HG02763 (cell line): ENCODE measurements around the gene HDGFL2.

Source experiments
- ATAC-seq: cut with Tn5 transposase; IDR thresholded peaks from one replicate; pipeline ENCODE4 v1.9.1; 2021; ENCODE audit warnings: mild to moderate bottlenecking, moderate library complexity; ENCODE audit not compliant: unreplicated experiment

The HDGFL2 gene

DNA sequence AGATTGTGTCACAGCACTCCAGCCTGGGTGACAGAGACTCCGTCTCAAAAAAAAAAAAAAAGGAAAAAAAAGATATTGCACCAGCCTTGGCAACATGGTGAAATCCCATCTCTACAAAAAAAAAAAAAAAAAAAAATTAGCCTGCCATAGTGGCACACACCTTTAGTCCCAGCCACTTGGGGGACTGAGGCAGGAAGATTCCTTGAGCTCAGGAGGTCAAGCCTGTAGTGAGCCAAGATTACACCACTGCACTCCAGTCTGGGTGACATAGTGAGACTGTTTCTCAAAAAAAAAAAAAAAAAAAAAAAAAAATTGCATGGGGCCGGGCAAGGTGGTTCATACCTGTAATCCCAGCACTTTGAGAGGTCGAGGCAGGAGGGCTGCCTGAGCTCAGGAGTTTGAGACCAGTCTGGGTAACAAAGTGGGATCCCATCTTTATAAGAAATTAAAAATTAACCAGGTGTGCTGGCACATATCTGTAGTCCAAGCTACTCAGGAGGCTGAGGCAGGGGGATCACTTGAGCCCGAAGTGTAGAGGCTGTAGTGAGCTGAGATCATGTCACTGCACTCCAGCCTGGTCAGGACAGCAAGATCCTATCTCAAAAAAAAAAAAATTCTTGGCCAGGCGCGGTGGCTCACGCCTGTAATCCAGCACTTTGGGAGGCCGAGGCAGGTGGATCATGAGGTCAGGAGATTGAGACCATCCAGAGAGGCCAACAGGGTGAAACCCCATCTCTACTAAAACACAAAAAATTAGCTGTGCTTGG lies 7.1 kb upstream of the HDGFL2 start:
- ATAC-seq, result no peak

DNA sequence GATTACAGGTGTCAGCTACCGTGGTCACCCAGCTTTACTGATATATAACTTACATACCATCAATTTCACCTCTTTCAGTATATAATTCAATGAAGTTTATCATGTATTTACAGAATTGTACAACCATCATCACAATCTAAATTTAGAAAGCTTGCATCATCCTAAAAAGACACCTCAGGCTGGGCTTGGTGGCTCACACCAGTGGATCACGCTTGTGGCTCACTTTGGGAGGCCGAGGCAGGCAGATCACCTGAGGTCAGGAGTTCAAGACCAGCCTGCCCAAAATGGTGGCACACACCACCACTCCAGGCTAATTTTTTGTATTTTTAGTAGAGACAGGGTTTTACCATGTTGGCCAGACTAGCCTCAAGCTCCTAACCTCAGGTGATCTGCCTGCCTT lies 4.3 kb upstream of the HDGFL2 start:
- no peak for ATAC-seq

DNA sequence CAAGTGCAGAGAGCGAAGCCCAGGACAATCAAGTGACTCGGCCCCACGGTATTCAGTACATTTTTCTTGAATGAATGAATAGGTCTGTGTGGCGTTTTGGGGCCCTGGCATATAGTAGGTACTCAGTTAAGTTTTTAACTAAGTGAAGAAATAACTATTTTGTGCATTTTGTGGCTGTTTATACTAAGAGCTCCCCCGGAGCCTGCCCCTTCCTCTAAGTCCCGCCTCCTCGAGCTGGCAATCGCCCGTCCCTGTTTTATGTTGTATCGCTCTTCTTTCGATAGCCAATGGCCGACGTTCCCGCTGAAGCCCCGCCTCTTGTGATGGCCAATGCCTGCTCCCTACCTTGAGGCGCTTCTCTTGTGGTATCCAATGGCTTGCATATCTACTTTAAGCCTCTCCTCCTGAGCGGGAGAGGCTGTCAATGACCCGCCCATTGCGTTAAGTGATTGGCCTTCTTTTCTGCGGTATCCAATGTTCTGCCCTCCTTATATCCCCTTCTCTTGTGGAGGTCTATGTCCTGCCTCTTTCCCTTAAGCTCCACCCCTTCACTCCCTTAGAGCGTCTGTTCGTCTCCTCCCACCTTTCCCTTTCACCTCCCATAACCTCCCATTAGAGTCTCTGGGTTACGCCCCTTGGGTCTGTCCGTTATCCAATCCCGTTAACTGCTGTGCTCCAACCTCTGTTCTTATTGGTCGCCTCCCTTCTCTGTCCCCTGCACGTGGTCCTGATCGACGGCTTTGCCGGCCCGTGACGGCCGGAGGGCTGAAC lies 509 bp upstream of the HDGFL2 start:
- ATAC-seq, result peak; percentile 86

DNA sequence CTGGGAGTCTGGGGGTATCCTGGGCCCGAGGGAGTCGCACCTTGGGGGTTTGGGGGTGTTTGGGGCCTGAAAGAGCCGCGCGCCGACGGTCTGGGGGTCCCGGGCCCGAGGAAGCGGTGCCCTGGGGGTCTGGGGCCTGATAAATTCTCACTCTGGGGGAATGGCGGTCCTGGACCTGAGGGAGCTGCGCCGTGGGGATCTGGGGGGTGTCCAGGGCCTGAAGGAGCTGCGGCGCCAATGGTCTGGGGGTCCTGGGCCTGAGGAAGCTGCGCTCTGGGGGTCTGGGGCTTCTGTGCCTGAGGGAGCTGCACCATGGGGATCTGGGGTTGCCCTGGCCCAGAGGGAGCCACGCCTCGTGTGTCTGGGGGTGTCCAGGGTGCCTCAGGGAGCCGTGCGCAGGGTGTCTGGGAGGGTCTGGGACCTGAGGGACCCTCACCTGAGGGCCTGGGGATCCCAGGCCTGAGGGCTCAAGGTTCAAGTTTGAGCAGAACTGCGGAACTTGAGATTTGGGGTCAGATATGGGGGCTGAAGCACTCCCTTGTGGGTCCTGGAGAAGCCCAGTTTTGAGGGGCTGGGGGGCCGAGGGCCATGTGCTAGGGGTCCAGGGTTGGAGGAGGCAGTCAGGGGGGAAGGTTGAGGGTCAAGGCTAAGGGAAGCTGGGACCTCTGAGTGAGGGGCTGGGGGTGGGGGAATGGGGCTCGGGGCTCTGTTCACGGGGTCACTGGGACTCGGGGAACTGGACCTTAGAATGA lies 1.1 kb downstream of the HDGFL2 start:
- no peak for ATAC-seq

DNA sequence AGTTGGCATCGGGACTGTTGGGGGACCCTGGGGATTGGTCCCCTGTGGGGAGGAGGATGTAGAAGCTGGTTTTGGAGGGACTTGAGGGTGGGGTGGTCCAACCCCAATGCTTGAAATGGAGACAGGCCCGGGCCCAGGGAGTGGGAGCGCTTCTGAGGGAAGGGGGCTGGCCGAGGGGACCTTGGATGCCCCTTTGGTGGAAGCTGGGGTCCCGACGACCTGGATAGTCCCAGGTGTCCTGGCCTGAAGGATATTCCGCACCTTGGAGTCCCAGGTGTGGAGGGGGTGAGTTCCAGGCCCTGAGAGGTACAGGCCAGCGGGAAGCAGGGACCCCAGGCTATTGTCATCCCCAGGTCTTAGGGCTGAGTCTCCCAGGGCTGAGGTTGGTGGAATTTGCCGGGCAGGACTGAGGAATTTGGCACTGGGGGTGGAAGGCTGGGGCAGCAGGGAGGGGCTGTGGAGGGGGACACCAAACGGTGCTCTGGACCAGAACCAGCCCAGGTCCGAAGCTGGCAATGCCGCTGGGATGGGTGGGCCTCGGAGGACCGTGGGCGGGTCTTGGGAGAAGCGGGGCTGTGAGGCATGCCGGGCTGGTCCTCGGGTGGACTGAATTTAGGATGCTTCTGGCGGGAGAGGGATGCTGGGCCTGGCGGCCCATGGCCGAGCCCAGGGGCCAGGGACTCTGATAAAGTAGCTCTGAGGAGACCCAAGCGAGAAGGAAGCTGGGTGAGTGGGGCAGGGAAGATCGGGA lies 1.8 kb downstream of the HDGFL2 start:
- ATAC-seq, result no peak

DNA sequence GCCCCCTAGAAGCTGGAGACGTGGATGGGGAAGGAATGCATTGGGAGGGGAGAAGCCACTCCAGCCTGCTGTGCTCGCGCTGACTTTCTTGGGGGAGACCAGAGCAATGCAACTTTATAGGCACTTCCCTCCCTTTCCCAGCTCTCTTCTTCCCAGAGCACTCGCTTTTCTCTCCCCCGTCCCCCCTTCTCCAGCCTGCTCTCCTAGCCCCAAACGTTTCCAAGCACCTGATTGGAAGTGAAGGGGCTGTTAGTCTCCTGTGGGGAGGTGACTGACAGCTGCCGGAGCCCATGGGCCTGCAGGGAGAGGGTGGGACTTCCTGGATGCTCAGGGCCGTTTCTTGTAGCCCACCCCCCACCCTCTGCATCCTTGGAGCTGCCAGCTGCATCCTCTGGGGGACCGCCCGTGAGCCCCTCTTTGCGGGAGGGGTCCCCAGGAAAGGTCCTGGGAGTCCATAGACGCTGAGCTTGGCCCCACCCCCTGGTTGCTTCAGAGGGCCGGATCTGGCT lies 2.5 kb downstream of the HDGFL2 start:
- no peak for ATAC-seq

DNA sequence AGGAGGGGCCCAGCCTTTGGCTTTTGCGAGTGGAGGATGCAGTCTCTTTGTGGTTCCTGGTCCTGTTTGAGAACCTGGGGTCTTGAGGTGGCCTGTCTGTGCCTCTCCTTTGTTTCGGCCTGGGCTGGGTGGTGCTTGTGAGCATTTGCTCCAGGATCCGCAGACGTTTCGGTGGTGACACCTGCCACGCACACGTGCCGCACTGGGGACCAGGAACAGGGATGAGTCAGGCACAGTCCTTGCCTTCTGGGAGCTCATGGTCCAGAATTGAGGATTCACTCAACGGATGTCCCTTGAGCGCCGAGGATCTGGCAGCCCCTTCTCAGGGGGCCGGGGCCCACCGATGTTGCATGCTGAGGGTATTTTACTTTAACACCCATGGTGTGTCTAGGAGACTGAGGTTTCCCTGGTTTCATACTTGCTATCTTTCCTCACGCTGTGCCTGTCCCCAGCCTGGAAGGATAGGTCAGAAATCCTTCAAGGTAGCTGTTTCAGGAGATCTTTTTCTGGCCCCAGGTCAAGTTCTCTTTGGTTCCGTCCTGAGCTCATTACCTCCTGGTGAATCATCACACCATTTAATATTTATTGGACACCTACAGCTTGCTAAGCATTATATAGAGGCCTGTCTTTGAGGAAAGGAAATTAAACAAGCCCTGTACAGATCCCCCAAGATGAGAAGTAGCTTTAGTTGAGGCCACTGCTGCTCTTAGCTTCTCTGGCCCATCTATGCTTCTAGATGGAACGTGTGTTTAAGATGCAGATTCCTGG lies 5.1 kb downstream of the HDGFL2 start:
- ATAC-seq, result no peak

DNA sequence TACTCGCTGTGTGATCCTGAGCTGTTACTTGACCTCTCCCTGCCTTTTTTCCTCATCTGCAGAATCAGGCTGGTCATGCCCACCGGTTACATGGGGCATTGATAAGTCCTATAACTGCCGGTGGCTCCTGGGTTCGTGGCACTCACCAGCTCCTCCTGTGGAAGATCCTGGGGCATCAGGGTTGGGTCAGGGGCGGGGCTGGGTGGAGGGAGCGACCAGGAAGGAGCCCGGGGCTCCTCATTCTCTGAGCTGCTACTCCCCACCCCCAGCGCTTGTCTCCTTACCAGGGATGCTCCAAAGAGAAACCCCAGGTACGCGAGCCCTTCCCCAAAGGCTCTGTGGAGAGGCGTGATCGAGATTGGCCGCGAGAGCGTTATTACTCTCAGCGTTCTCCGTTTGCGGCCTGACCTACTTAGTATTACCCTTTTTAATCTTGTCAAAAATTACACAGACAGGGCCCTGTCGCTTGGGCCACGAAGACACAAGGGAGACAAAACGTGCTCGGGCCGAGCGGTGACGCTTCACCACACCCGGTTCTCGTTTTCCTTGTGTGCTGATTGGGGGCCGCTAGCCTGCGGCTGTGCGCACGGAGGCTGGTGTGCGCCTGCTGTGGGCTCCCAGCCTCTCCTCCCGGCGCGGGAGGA lies 10.7 kb downstream of the HDGFL2 start:
- no peak for ATAC-seq

DNA sequence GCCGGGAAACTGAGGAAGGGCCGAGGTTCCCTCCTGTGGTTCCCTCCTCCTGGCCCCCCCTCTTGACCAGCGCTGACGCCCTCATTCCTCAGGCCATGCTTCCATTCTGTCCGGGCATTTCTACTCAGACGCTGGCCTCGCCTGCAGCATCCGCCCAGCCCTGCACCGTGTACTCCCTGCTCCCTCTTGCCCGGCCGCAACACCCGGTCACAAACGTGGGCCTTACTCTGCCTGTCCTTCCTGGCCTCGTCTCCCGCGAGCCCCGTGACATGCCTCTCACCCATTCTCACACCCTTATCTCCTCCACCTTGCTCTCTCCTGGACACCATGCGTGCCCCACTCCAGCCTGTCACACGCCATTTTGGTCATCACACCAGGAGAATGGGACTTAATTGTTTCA lies 11.3 kb downstream of the HDGFL2 start:
- ATAC-seq, result no peak

DNA sequence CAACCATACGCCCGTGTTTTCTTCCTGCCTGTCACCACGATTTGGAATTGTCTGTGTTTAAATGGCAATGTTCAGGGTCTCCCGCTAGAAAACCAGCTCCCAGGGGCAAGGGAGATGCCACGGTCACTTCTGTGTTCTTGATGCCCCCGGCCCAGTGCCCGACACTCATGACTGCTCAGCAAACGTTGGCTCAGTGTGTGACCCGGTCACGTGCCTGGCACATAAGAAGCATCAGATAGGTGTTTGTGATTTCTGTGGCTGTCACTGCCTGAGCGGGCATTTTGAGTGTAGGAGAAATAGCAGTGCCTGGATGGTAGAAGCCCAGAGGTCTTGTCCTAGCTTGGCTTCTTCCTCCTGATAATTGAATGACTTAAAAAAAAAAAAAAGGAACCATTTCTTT lies 15.5 kb downstream of the HDGFL2 start:
- no peak for ATAC-seq

DNA sequence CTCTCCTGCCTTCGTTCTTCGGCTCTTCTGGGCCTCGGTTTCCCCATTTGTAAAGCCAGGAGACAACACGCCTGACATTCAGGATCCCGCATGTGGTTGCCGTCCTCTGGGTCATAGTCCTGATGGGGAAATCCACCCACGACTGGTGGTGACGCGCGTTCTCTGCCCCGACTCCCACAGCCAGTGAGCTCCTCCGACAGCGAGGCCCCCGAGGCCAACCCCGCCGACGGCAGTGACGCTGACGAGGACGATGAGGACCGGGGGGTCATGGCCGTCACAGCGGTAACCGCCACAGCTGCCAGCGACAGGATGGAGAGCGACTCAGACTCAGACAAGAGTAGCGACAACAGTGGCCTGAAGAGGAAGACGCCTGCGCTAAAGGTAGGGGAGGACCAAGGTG lies 16.4 kb downstream of the HDGFL2 start:
- ATAC-seq, result no peak

DNA sequence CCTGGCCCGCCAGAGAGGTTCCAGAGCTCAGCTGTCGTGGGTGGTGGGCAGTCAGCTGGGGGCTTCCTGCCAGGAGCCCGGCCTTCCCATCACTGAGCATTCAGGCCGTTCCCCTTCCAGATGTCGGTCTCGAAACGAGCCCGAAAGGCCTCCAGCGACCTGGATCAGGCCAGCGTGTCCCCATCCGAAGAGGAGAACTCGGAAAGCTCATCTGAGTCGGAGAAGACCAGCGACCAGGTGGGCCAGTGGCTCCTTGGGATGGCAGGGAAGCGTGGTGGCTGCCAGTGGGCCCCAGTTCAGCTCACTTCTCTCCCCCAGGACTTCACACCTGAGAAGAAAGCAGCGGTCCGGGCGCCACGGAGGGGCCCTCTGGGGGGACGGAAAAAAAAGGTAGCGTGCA lies 19.3 kb downstream of the HDGFL2 start:
- ATAC-seq, result no peak

DNA sequence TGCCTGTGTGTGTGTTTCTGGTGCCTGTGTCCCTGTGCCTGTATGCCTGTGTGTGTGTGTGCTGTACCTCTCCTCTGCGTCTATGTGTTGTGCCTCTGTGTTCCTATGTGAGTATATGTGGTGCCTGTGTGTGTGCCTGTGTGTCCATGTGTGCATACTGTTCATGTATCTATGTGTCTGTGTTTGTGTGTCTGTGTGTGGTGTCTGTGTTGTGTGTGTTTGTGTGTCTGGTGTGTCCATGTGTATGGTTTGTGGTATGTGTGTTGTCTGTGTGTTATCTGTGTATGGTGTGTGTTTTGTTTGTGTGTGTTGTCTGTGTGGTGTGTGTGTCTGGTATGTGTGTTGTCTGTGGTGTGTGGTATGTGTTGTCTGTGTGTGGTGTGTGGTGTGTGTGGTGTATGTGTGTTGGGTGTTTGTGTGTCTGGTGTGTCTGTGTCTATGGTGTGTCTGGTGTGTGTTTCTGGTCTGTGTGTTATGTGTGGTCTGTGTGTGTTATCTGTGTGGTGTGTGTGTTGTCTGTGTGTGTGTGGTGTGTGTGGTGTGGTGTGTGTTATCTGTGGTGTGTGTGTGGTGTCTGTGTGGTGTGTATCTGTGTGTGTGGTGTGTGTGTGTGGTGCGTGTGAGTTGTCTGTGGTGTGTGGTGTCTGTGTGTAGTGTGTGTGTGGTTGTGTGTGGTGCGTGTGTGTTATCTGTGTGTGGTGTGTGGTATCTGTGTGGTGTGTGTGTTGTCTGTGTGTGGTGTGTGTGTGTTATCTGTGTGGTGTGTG lies 20.4 kb downstream of the HDGFL2 start:
- no peak for ATAC-seq

DNA sequence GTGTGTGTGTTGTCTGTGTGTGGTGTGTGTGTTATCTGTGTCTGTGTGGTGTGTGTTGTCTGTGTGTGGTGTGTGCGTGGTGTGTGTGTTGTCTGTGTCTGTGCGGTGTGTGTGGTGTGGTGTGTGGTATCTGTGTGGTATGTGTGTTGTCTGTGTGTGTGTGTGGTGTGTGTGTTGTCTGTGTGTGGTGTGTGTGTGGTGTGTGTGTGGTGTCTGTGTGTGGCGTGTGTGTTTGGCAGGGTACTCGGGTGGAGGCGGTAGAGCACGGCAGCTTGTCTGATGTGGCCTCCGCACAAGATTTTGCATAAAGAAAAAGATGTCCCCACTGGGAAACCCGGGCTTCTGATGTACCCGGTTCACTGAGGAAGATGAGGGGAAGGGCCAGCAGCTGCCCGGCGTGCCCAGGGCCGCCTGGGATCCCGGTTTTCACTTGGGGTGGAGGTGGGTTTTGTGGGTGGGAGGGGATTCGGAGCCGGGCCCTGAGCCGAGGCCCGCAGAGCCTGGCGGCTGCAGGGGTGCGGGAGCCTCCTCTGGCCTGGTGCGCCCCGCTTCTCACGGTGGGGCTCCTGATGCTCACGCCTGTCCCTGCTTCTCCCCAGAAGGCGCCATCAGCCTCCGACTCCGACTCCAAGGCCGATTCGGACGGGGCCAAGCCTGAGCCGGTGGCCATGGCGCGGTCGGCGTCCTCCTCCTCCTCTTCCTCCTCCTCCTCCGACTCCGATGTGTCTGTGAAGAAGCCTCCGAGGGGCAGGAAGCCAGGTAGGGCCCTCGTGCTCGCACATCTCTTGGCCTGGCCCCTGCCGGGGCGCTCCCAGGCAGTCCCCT lies 21.2 kb downstream of the HDGFL2 start:
- ATAC-seq, result no peak

DNA sequence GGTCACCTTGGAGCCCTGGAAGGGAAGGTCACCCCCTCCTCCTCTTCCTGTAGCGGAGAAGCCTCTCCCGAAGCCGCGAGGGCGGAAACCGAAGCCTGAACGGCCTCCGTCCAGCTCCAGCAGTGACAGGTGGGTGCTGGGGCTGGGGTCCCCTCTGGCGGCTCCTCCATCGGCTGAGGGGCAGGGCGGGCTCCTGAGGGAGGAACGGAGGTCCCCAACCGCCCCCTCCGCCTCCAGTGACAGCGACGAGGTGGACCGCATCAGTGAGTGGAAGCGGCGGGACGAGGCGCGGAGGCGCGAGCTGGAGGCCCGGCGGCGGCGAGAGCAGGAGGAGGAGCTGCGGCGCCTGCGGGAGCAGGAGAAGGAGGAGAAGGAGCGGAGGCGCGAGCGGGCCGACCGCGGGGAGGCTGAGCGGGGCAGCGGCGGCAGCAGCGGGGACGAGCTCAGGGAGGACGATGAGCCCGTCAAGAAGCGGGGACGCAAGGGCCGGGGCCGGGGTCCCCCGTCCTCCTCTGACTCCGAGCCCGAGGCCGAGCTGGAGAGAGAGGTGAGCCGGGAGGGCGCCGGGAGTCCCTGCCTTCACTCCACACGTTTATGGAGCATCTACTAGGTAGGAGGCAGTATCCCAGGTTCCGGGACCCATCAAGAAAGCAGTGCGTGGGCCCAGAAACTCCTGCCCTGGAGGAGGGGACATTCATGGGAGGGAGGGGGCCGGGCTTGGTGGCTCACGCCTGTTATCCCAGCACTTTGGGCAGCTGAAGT lies 22.0 kb downstream of the HDGFL2 start:
- no peak for ATAC-seq

DNA sequence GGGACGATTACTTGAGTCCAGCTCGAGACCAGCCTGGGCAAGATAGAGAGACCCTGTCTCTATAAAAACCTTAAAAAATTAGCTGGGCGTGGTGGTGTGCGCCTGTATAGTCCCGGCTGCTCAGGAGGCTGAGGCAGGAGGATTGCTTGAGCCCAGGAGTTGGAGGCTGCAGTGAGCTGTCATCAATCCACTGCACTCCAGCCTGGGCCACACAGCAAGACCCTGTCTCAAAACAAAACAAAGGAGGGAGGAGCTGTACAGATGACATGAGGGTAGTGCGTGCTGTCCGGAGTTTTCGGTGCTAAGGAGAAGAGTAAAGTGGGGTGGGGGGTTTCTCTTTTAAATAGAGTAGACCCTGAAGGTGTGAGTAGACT lies 22.6 kb downstream of the HDGFL2 start:
- ATAC-seq, result no peak

DNA sequence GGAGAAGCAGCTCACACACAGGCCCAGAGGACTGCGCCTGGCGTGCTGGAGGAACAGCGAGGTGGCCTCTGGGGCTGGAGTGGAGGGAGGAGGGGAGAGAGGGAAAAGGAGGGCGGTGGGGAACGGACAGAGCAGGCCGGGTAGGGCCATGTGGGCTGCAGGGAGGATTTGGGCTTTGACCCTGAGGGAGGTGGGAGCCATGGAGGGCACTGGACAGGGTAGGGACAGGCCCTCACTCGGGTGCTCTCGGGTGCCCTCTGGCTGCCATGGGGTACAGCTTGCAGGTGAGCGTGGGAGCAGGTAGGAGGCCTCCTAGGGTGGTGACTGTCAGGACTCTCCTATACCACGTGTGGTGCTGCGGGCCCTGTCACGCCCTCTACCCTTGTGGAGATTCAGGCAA lies 23.4 kb downstream of the HDGFL2 start:
- no peak for ATAC-seq
